Neural progenitor cell (in vitro differentiated cells): ENCODE results near the gene C11orf58.

Experiments used
- EZH2 ChIP-seq: fragments of 200-600 bp; sonication (generic); IDR thresholded peaks from 2 replicates; pipeline ENCODE4 v1.6.1; 2017; ENCODE audit warnings: antibody characterized with exemption, mild to moderate bottlenecking, moderate library complexity
- EZH2phosphoT487 ChIP-seq: fragments of 200-600 bp; sonication (generic); IDR thresholded peaks from 2 replicates; pipeline ENCODE4 v1.6.1; 2017; ENCODE audit warnings: antibody characterized with exemption
- TF ChIP-seq, protein P1 (sequence below): fragments of 200-600 bp; sonication (generic); IDR thresholded peaks from 2 replicates; pipeline ENCODE4 v1.5.1; 2017; ENCODE audit warnings: antibody characterized with exemption, mild to moderate bottlenecking

DNA sequence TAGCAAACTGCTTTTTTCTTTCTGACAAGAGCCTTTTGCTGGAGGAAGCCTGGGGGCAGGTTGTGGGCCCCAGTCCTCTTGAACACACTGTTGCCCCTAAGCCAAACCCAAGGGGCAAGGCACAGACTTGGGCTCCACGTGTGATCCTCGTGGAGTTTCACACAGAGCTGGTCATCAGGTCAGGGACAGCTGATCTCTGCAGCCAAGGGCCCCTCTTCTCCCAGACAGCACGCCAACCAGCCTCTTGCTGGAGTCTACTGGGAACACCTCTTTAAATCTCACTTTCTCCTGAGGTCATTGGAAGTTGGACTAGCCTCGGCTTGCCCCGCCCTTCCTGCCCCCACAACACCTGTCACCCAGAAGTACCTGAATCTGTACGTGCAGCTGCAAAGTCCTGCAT, 39.8 kb downstream of the C11orf58 start:
- no peak for TF ChIP-seq EZH2
- TF ChIP-seq, protein P1, sequence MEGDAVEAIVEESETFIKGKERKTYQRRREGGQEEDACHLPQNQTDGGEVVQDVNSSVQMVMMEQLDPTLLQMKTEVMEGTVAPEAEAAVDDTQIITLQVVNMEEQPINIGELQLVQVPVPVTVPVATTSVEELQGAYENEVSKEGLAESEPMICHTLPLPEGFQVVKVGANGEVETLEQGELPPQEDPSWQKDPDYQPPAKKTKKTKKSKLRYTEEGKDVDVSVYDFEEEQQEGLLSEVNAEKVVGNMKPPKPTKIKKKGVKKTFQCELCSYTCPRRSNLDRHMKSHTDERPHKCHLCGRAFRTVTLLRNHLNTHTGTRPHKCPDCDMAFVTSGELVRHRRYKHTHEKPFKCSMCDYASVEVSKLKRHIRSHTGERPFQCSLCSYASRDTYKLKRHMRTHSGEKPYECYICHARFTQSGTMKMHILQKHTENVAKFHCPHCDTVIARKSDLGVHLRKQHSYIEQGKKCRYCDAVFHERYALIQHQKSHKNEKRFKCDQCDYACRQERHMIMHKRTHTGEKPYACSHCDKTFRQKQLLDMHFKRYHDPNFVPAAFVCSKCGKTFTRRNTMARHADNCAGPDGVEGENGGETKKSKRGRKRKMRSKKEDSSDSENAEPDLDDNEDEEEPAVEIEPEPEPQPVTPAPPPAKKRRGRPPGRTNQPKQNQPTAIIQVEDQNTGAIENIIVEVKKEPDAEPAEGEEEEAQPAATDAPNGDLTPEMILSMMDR, result no peak
- TF ChIP-seq EZH2phosphoT487, result no peak
